Osteocyte (in vitro differentiated cells): ENCODE results near the gene ASS1. TPM values are rescaled to one million over a fixed set of nuclear protein-coding genes. Genes with fewer than 3 reads are reported as not detected.

Experiments
- DNase-seq: peaks from one replicate; pipeline ENCODE4 v3.0.0; 2021; ENCODE audit warnings: mixed read lengths; ENCODE audit not compliant: unreplicated experiment; ENCODE audit errors: extremely low spot score
- H3K27ac Mint-ChIP-seq: one replicate; pipeline ENCODE4 v1.8.0; 2021; ENCODE audit warnings: mild to moderate bottlenecking, mixed read lengths; ENCODE audit not compliant: unreplicated experiment
- H3K27me3 Mint-ChIP-seq: one replicate; pipeline ENCODE4 v1.8.0; 2021; ENCODE audit warnings: mixed read lengths; ENCODE audit not compliant: unreplicated experiment
- H3K36me3 Mint-ChIP-seq: one replicate; pipeline ENCODE4 v1.8.0; 2021; ENCODE audit warnings: mixed read lengths; ENCODE audit not compliant: unreplicated experiment
- H3K4me1 Mint-ChIP-seq: one replicate; pipeline ENCODE4 v1.8.0; 2021; ENCODE audit warnings: mixed read lengths; ENCODE audit not compliant: unreplicated experiment
- H3K4me3 Mint-ChIP-seq: one replicate; pipeline ENCODE4 v1.8.0; 2021; ENCODE audit warnings: mild to moderate bottlenecking, moderate library complexity, mixed read lengths; ENCODE audit not compliant: unreplicated experiment
- H3K9me3 Mint-ChIP-seq: one replicate; pipeline ENCODE4 v1.8.0; 2021; ENCODE audit warnings: mixed read lengths; ENCODE audit not compliant: unreplicated experiment
- CTCF ChIP-seq: fragments of 200-600 bp; sonication (generic); IDR thresholded peaks from 2 replicates; pipeline ENCODE4 v1.5.0; 2021; ENCODE audit warnings: antibody characterized with exemption, mild to moderate bottlenecking, moderate library complexity
- long read RNA-seq: library from polyadenylated mRNA; unstranded; transcript quantifications from one replicate; pipeline ENCODE4 v2.0.0, GENCODE V29; 2021
- total RNA-seq: library from RNA; stranded (reverse); gene quantifications from 2 replicates; pipeline ENCODE4 v1.2.1, GENCODE V29; 2021

ASS1 gene
- total RNA-seq: 217 and 219 TPM in 2 replicates
- long read RNA-seq, transcript ASS1-203 (16 exons, 1,548 nt): minor isoform, 26 of 806 reads
- long read RNA-seq, transcript ASS1-201 (15 exons, 1,564 nt): major isoform, 729 of 806 reads
- long read RNA-seq, partial matches to known transcripts: 31 of 806 reads
- long read RNA-seq, other reads (novel, unspliced or antisense): 20 of 806 reads

GRCh38 chr9:130444565-130445221 is at the start of gene ASS1:
TSS of gene ASS1 (plus strand) at chr9:130444961. CDS start at chr9:130452229, 7,268 bp downstream.
- no peak for DNase-seq
- Mint-ChIP-seq H3K4me3 (peak within 1 kb of the TSS; percentile 81), H3K36me3 (peaks cover 3% of the 10 kb centered on the region), H3K9me3 (peaks cover 14% of the 10 kb centered on the region), H3K4me1 (peaks cover 40% of the 10 kb centered on the region), H3K27ac (peak within 1 kb of the TSS; percentile 98), H3K27me3 (no peaks in the 10 kb centered on the region)
- no peak for TF ChIP-seq CTCF

DNA sequence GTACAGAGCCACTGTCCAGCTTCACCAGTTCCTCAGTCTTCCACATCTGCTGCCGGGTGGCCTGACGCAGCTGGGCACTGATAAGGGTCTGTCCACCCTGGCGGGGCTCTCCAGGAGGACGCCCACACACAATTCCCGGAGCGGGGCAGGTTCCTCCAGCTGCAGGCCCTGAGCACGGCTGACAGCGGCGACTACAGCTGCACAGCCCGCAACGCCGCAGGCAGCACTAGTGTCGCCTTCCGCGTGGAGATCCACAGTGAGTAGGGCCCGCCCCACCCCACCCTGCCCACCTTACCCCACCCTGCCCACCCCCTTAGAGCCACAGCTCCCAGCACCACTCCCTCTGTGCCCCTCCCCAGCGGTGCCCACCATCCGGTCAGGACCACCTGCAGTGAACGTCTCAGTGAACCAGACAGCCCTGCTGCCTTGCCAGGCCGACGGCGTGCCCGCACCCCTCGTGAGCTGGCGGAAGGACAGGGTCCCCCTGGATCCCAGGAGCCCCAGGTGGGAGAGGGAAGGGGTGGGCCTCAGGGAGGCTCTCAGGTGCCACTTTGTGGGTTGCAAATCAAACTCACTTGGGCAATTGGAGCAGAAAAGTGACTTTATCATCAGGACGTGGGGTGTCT is 48.8 kb upstream of the ASS1 start:
- Mint-ChIP-seq H3K36me3 (no peaks in the 10 kb centered on the region), H3K4me3 (no peak overlapping the region), H3K4me1 (peaks cover 7% of the 10 kb centered on the region), H3K27ac (no peak overlapping the region), H3K27me3 (peaks cover 8% of the 10 kb centered on the region), H3K9me3 (no peaks in the 10 kb centered on the region)
- TF ChIP-seq CTCF: no peak
- no peak for DNase-seq

DNA sequence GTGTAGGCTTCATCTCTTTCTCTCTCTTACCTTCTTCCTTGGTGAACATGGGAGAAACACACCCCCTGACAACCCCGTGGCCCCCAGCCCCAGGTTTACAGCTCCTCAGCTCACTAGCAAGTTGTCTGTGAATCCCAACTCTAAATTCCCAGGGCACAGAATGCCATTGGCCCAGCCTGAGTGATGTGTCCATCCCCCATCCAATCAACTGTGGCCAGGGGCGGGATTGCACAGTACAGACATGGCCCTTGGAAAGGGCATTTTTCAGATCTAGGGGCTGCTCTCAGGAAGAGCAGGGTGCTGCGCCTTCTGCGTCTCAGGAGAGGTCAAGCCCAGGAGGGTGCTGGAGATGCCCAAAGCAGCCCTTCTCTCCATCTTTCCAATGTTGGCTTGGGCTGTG is 48.2 kb upstream of the ASS1 start:
- TF ChIP-seq CTCF: no peak
- Mint-ChIP-seq H3K36me3 (no peaks in the 10 kb centered on the region), H3K27ac (no peak overlapping the region), H3K4me1 (peaks cover 7% of the 10 kb centered on the region), H3K27me3 (peaks cover 8% of the 10 kb centered on the region), H3K9me3 (no peaks in the 10 kb centered on the region), H3K4me3 (no peak overlapping the region)
- no peak for DNase-seq

DNA sequence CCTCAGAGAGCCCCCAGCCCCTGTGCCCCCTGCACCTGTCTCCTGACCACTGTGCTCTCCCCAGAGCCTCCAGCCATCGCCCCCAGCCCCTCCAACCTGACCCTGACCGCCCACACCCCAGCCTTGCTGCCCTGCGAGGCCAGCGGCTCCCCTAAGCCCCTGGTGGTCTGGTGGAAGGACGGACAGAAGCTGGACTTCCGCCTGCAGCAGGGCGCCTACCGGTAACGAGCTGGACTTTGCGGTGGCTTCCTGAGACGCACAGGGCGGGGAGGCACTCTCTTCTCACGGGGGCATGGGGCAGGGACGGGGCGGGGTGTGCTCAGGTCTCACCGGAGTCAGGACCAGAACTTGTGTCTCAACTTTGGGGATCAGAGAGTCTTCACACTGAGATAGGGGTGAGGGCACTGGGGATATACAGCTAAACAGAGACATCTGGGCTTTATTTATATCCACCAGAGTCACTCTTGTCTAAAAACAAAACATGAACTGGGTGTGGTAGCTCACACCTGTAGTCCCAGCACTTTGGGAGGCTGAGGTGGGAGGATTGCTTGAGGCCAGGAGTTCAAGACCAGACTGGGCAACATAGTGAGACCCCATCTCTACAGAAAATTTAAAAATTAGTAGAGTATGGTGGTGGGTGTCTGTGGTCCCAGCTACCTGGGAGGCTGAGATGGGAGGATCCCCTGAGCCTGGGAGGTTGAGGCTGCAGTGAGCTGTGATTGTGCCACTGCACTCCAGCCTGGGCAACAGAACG is 46.1 kb upstream of the ASS1 start:
- no peaks in the 10 kb centered on the region for H3K36me3 Mint-ChIP-seq
- DNase-seq: no peak
- no peaks in the 10 kb centered on the region for H3K9me3 Mint-ChIP-seq
- H3K27ac Mint-ChIP-seq: no peak overlapping the region
- no peak overlapping the region for H3K4me3 Mint-ChIP-seq
- H3K4me1 Mint-ChIP-seq: no peaks in the 10 kb centered on the region
- peaks cover 20% of the 10 kb centered on the region for H3K27me3 Mint-ChIP-seq
- TF ChIP-seq CTCF: no peak

DNA sequence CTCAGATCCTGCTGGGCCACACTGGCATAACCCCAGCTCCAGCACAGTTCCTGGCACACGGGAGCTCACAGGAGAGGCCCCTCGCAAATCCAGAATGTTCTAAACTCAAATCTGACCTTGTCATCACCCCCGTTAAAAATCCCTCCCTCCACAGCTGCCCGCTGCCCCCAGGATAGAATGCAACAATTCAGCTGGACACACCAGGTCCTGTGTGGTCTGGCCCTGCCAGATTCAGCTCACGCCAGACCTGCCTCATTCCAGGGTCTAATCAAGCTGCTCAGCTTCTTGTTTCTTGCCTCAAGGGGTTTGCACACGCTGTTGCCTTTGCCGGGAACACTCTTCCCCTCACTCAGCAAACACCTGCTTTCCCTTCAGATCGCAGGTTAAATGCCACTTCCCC is 45.0 kb upstream of the ASS1 start:
- Mint-ChIP-seq H3K27me3 (peaks cover 20% of the 10 kb centered on the region), H3K27ac (no peak overlapping the region), H3K4me1 (no peaks in the 10 kb centered on the region), H3K36me3 (no peaks in the 10 kb centered on the region), H3K4me3 (no peak overlapping the region), H3K9me3 (no peaks in the 10 kb centered on the region)
- TF ChIP-seq CTCF: no peak
- no peak for DNase-seq
